Fibroblast of skin of right quadriceps (primary cell): ENCODE data around the gene PTPRK.
A peak's percentile ranks its signal among the peaks of the same experiment; 100 is the strongest.
"Not testable (repeated sequence)": the region's sequence is repeated elsewhere in the genome, so short reads cannot be mapped to it uniquely, and the experiment has no call there.

ENCODE experiments used
- DNase-seq: peaks from one replicate; pipeline ENCODE4 v3.0.0-alpha.2; 2013

PTPRK gene

GRCh38 chr6:127978185-127978584, 542.2 kb downstream of the PTPRK start:
- not testable (repeated sequence) for DNase-seq

- no peak for DNase-seq
Observed at GRCh38 chr6:127976796-127977195, 543.6 kb downstream of the PTPRK start.

GRCh38 chr6:127976111-127976510, 544.3 kb downstream of the PTPRK start:
- no peak for DNase-seq

GRCh38 chr6:127972815-127973214, 547.6 kb downstream of the PTPRK start:
- DNase-seq, result peak; percentile 7

- peak; percentile 83 for DNase-seq
Observed at GRCh38 chr6:127971945-127972391, 548.4 kb downstream of the PTPRK start.

- no peak for DNase-seq
Observed at GRCh38 chr6:127971386-127971785, 549.0 kb downstream of the PTPRK start.

GRCh38 chr6:127969701-127970100, 550.7 kb downstream of the PTPRK start:
- DNase-seq, result peak; percentile 6

- no peak for DNase-seq
Observed at GRCh38 chr6:127968394-127968793, 552.0 kb downstream of the PTPRK start.

- no peak for DNase-seq
Observed at GRCh38 chr6:127967708-127968107, 552.7 kb downstream of the PTPRK start.

GRCh38 chr6:127966616-127967015, 553.8 kb downstream of the PTPRK start:
- DNase-seq, result peak; percentile 40

GRCh38 chr6:127963495-127963894, 556.9 kb downstream of the PTPRK start:
- no peak for DNase-seq

GRCh38 chr6:127959869-127960268, 560.5 kb downstream of the PTPRK start:
- no peak for DNase-seq

GRCh38 chr6:127956956-127957355, 563.4 kb downstream of the PTPRK start:
- DNase-seq, result no peak

- DNase-seq, result peak; percentile 44
Observed at GRCh38 chr6:127956260-127956888, 564.0 kb downstream of the PTPRK start.

- no peak for DNase-seq
Observed at GRCh38 chr6:127954082-127954481, 566.3 kb downstream of the PTPRK start.

- peak; percentile 35 for DNase-seq
Observed at GRCh38 chr6:127952831-127953230, 567.6 kb downstream of the PTPRK start.

- no peak for DNase-seq
Observed at GRCh38 chr6:127952176-127952575, 568.2 kb downstream of the PTPRK start.

- no peak for DNase-seq
Observed at GRCh38 chr6:127951172-127951917, 569.1 kb downstream of the PTPRK start.

GRCh38 chr6:127950566-127951145, 569.7 kb downstream of the PTPRK start:
- DNase-seq, result no peak

GRCh38 chr6:127949251-127949650, 571.1 kb downstream of the PTPRK start:
- DNase-seq, result no peak

- DNase-seq, result no peak
Observed at GRCh38 chr6:127946388-127946787, 574.0 kb downstream of the PTPRK start.

- DNase-seq, result no peak
Observed at GRCh38 chr6:127945434-127946097, 574.8 kb downstream of the PTPRK start.

GRCh38 chr6:127941228-127941627, 579.2 kb downstream of the PTPRK start:
- no peak for DNase-seq
